Nephron (organoid): ENCODE measurements around the gene SCARB1.

Experiments used
- H3K27ac Mint-ChIP-seq, 3 experiments: 2 replicates each; pipeline ENCODE4 v1.8.0; 2020; ENCODE audit warnings: mixed read lengths in 3 of 3, mild to moderate bottlenecking in 2 of 3, moderate library complexity in 1 of 3
- H3K27me3 Mint-ChIP-seq: 2 replicates; pipeline ENCODE4 v1.8.0; 2021; ENCODE audit warnings: low read depth, mild to moderate bottlenecking, moderate library complexity, mixed read lengths
- H3K36me3 Mint-ChIP-seq: 2 replicates; pipeline ENCODE4 v1.8.0; 2020; ENCODE audit warnings: low read depth, mixed read lengths
- H3K4me1 Mint-ChIP-seq: 2 replicates; pipeline ENCODE4 v1.8.0; 2020; ENCODE audit warnings: mixed read lengths
- H3K4me3 Mint-ChIP-seq, 3 experiments: 2 replicates each; pipeline ENCODE4 v1.8.0; 2020; ENCODE audit warnings: mild to moderate bottlenecking in 3 of 3, mixed read lengths in 3 of 3, moderate library complexity in 2 of 3
- H3K9me3 Mint-ChIP-seq: 2 replicates; pipeline ENCODE4 v1.8.0; 2020; ENCODE audit warnings: mixed read lengths
- TF ChIP-seq, protein P1 (sequence below), 3 experiments: fragments of 200-600 bp; sonication (generic); IDR thresholded peaks; one replicate each; pipeline ENCODE4 v1.5.0; 2021; ENCODE audit warnings: antibody characterized with exemption in 3 of 3; ENCODE audit not compliant: unreplicated experiment in 3 of 3

SCARB1 gene

DNA sequence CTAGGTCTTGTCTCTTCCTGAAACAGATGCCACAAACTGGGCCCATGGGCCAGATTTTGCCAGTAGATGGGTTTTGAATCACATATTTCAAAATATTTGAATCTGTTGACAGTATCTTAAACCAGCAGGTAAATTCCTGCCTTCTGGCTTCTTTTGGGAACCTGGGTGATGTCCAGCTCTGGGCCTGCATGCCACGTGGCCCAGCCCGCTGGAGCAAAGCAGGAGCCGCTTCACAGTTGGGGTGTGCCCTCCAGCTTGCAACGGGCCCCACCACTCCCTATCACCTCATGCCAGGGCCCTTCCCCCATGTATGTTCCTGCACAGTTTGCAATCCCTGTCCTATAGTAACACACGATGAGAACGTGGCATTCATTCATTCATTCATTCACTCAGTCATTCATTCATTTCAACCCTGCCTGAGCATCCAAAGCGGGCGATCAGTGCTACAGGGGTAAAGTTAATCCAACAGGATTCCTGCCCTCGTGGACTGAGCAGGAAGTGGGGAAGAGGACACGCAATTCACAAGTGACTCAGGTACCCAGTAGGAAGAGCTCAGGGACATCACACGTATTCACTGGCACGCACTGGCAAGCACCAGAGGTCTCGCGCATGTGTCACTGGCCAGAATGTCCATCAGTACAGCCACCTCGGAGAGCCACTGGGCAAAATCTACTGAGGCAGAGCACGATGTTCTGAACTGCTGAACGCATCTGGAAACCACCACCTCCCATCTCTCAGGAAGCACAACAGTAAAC, 27.8 kb downstream of the SCARB1 start:
- Mint-ChIP-seq H3K4me3 (no peak overlapping the region), H3K4me1 (peaks cover 29% of the 10 kb centered on the region), H3K27me3 (peaks cover 9% of the 10 kb centered on the region), H3K36me3 (no peaks in the 10 kb centered on the region), H3K9me3 (no peaks in the 10 kb centered on the region), H3K27ac (peak overlapping the region in 2 of 3 experiments; percentile 6 to 43)
- TF ChIP-seq, protein P1, sequence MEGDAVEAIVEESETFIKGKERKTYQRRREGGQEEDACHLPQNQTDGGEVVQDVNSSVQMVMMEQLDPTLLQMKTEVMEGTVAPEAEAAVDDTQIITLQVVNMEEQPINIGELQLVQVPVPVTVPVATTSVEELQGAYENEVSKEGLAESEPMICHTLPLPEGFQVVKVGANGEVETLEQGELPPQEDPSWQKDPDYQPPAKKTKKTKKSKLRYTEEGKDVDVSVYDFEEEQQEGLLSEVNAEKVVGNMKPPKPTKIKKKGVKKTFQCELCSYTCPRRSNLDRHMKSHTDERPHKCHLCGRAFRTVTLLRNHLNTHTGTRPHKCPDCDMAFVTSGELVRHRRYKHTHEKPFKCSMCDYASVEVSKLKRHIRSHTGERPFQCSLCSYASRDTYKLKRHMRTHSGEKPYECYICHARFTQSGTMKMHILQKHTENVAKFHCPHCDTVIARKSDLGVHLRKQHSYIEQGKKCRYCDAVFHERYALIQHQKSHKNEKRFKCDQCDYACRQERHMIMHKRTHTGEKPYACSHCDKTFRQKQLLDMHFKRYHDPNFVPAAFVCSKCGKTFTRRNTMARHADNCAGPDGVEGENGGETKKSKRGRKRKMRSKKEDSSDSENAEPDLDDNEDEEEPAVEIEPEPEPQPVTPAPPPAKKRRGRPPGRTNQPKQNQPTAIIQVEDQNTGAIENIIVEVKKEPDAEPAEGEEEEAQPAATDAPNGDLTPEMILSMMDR (IDR thresholded peaks at IDR 0.05; ENCODE audit: unreplicated experiment in 3 of 3), result no peak

DNA sequence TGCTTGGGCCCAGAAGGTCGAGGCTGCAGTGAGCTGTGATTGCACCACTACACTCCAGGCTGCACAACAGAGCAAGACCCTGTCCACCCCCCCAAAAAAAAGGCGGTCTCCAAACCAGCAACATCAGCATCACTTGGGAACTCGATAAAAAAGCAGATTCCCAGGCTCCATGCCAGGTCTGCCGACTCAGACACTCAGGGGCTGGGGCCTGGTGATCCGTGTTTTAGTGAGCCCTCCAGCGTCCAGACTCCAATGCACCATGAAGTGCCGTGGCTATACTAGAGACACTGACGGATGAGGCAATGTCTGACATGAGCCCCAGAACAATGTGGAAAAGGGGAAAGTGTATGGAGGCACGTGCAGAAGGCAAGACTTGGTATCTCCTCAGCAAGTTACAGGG, 28.8 kb downstream of the SCARB1 start:
- H3K27me3 Mint-ChIP-seq, result peaks cover 9% of the 10 kb centered on the region
- H3K4me1 Mint-ChIP-seq, result peaks cover 29% of the 10 kb centered on the region
- H3K4me3 Mint-ChIP-seq, result no peak overlapping the region
- TF ChIP-seq, protein P1 (IDR thresholded peaks at IDR 0.05; ENCODE audit: unreplicated experiment in 3 of 3), result no peak
- no peak overlapping the region for H3K27ac Mint-ChIP-seq
- H3K9me3 Mint-ChIP-seq, result no peaks in the 10 kb centered on the region
- H3K36me3 Mint-ChIP-seq, result no peaks in the 10 kb centered on the region

DNA sequence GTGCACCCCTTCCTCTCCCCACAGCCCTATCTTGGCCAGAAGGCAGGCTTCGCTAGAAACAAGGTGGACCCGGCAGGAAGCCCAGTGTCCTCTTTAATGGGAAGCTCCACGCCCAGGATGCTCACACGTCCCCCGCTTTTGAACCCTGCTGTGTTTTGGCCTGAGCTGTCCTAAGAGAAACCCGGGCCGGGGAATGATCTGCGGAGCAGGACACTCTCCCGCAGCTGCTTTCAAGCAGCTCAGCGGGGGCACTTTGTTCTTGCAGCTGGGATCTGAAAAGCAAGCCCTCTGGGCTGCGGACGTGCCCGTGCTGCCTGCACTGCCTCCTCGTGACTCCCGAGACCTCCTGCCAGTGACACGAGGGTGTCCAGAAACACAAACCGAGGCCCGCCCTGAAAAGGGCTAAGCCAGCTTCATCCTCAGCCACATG, 30.0 kb downstream of the SCARB1 start:
- H3K27me3 Mint-ChIP-seq, result peaks cover 9% of the 10 kb centered on the region
- TF ChIP-seq, protein P1 (IDR thresholded peaks at IDR 0.05; ENCODE audit: unreplicated experiment in 3 of 3), result no peak
- no peaks in the 10 kb centered on the region for H3K36me3 Mint-ChIP-seq
- peaks cover 33% of the 10 kb centered on the region for H3K4me1 Mint-ChIP-seq
- H3K27ac Mint-ChIP-seq, result no peak overlapping the region
- H3K4me3 Mint-ChIP-seq, result no peak overlapping the region
- H3K9me3 Mint-ChIP-seq, result no peaks in the 10 kb centered on the region

DNA sequence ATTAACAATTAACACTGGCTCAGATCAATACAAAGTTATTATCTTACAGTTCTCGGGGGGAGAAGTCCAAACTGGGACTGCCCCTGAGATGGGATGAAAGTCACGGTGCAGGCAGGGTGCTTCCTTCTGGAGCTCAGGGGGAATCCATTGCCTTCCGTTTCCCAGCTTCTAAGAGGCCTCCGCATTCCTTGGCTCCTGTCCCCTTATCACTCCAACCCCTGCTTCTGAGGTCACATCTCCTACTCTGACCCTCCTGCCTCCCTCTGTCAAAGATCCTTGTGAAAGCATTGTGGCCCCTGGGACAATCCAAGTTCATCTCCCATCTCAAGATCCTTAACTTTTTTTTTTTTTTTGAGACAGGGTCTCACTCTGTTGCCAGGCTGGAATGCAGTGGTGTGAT, 30.8 kb downstream of the SCARB1 start:
- Mint-ChIP-seq H3K4me3 (no peak overlapping the region), H3K4me1 (peaks cover 33% of the 10 kb centered on the region), H3K27me3 (peaks cover 9% of the 10 kb centered on the region), H3K36me3 (no peaks in the 10 kb centered on the region), H3K9me3 (no peaks in the 10 kb centered on the region), H3K27ac (peak overlapping the region in 1 of 3 experiments; percentile 37)
- TF ChIP-seq, protein P1 (IDR thresholded peaks at IDR 0.05; ENCODE audit: unreplicated experiment in 3 of 3), result no peak

DNA sequence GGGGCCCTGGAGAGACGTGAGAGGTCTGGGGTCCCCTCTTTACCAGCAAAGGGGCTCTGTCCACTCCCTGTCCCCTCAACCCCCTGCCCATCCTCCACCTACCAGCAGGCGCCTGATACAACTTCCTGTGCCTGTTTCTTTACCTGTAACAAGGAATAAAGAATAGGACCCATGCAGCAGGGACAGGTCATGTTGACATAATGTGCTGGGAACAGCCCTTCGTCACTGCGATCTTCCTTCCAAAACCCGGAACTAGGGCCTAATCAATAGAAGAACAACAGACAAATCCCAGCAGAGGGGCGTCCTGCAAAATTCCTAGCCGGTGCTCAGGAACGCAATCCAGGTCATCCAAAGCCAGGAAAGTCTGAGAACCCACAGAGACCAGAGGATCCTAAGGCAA, 32.1 kb downstream of the SCARB1 start:
- peaks cover 9% of the 10 kb centered on the region for H3K27me3 Mint-ChIP-seq
- no peak overlapping the region for H3K4me3 Mint-ChIP-seq
- H3K36me3 Mint-ChIP-seq, result no peaks in the 10 kb centered on the region
- no peak overlapping the region for H3K27ac Mint-ChIP-seq
- peaks cover 27% of the 10 kb centered on the region for H3K4me1 Mint-ChIP-seq
- TF ChIP-seq, protein P1 (IDR thresholded peaks at IDR 0.05; ENCODE audit: unreplicated experiment in 3 of 3), result no peak
- H3K9me3 Mint-ChIP-seq, result no peaks in the 10 kb centered on the region

DNA sequence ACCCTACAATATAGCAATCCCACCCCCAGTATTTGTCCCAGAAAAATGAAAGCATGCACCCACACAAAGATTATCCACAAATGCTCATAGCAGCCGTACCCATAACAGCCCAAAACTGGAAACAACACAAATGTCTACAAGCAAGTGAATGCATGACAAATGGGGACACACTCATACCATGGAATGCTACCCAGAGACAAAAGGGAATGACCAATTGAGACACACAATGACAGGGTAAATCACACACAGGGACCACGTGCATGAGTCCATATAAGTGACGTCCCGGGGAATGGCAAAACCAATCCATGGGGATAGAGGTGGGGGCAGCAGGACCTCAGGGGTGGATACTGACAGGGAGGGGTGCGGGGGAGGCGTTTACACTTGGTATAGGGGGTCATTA, 33.4 kb downstream of the SCARB1 start:
- peaks cover 27% of the 10 kb centered on the region for H3K4me1 Mint-ChIP-seq
- H3K36me3 Mint-ChIP-seq, result no peaks in the 10 kb centered on the region
- H3K27ac Mint-ChIP-seq, result no peak overlapping the region
- no peaks in the 10 kb centered on the region for H3K9me3 Mint-ChIP-seq
- no peak overlapping the region for H3K4me3 Mint-ChIP-seq
- H3K27me3 Mint-ChIP-seq, result peaks cover 9% of the 10 kb centered on the region
- TF ChIP-seq, protein P1 (IDR thresholded peaks at IDR 0.05; ENCODE audit: unreplicated experiment in 3 of 3), result no peak
